Endothelial cell of umbilical vein (primary cell): ENCODE data around the gene COL9A3. TPM values are rescaled to one million over a fixed set of nuclear protein-coding genes. Genes with fewer than 3 reads are reported as not detected.

Experiments used
- BruUV-seq: library from RNA; stranded (reverse); fragments of 400-500 nt; replicated peaks from 2 replicates; lab custom pipeline; 2021; lab: Mats Ljungman, UMichigan
- CTCF ChIA-PET: fragments of 300-600, 350-600 bp; sonication (Branson Sonifier 250); formaldehyde crosslinking; loops from one replicate; lab custom pipeline; 2021; ENCODE audit warnings: antibody characterized with exemption, inconsistent platforms; lab: Charles Lee
- POLR2A ChIA-PET: fragments of 300-600, 350-600 bp; sonication (Branson Sonifier 250); formaldehyde crosslinking; loops from one replicate; lab custom pipeline; 2021; ENCODE audit warnings: antibody characterized with exemption, inconsistent platforms; lab: Charles Lee
- DNase-seq: peaks from one replicate; pipeline ENCODE4 v3.0.0-alpha.2; 2011; ENCODE audit warnings: low read depth, low spot score
- FAIRE-seq: peaks from 2 replicates; lab custom pipeline; 2011; peaks lifted over from hg19 to GRCh38; lab: Jason Lieb, UNC
- H2AFZ ChIP-seq: 2 replicates; pipeline ENCODE4 v1.6.0; 2012; ENCODE audit warnings: low read depth, low read length, control low read depth, inconsistent platforms
- H3K27ac ChIP-seq: 2 replicates; pipeline ENCODE4 v1.5.1; 2011; ENCODE audit warnings: low read depth, mild to moderate bottlenecking, control low read depth, low read length, moderate library complexity; ENCODE audit not compliant: insufficient read depth
- H3K27me3 ChIP-seq, 2 experiments: 2 replicates each; pipeline versions ENCODE4 v1.6.0 to v1.6.1; 2011; ENCODE audit warnings: low read length in 2 of 2, mixed read lengths in 1 of 2; ENCODE audit not compliant: control insufficient read depth in 2 of 2, insufficient read depth in 2 of 2
- H3K36me3 ChIP-seq, 2 experiments: 2 replicates in 1 of 2; 3 replicates in 1 of 2; pipeline ENCODE4 v1.5.1; 2011; ENCODE audit warnings: low read length in 2 of 2, mild to moderate bottlenecking in 1 of 2, moderate library complexity in 1 of 2; ENCODE audit not compliant: control insufficient read depth in 2 of 2, insufficient read depth in 2 of 2; ENCODE audit errors: extremely low read depth in 1 of 2
- H3K4me1 ChIP-seq: 3 replicates; pipeline ENCODE4 v1.5.1; 2011; ENCODE audit warnings: mild to moderate bottlenecking, low read length; ENCODE audit not compliant: control insufficient read depth, insufficient read depth; ENCODE audit errors: extremely low read depth
- H3K4me2 ChIP-seq: 2 replicates; pipeline ENCODE4 v1.6.1; 2011; ENCODE audit warnings: low read length, control low read depth, mixed read lengths; ENCODE audit not compliant: insufficient read depth
- H3K4me3 ChIP-seq, 3 experiments: fragments of 200-600 bp in 1 of 3; sonication (generic), shearing (Covaris generic) in 1 of 3; replicated peaks in 1 of 3; 2 replicates each; pipeline ENCODE4 v1.5.1; 2011 to 2016; ENCODE audit warnings: control low read depth in 3 of 3, low read length in 3 of 3, mild to moderate bottlenecking in 2 of 3, inconsistent platforms in 1 of 3, low read depth in 1 of 3, moderate library complexity in 1 of 3; ENCODE audit not compliant: insufficient read depth in 1 of 3
- H3K79me2 ChIP-seq: 2 replicates; pipeline ENCODE4 v1.6.0; 2012; ENCODE audit warnings: low read length, inconsistent platforms; ENCODE audit not compliant: control insufficient read depth, insufficient read depth
- H3K9ac ChIP-seq: replicated peaks from 2 replicates; pipeline ENCODE3; 2011; ENCODE audit warnings: low read length, control low read depth; ENCODE audit not compliant: insufficient read depth; ENCODE audit errors: extremely low read depth
- H3K9me1 ChIP-seq: replicated peaks from 3 replicates; pipeline ENCODE4 v1.6.0; 2011; ENCODE audit warnings: mild to moderate bottlenecking, low read length; ENCODE audit not compliant: control insufficient read depth, insufficient read depth; ENCODE audit errors: extremely low read depth
- H3K9me3 ChIP-seq: replicated peaks from 2 replicates; pipeline ENCODE4 v1.5.1; 2012; ENCODE audit warnings: low read length, inconsistent platforms; ENCODE audit not compliant: control insufficient read depth, insufficient read depth
- H4K20me1 ChIP-seq: replicated peaks from 2 replicates; pipeline ENCODE3; 2011; ENCODE audit warnings: mild to moderate bottlenecking, low read length; ENCODE audit not compliant: control insufficient read depth, insufficient read depth; ENCODE audit errors: extremely low read depth
- EZH2 ChIP-seq: IDR thresholded peaks from 2 replicates; pipeline ENCODE4 v1.6.1; 2012; ENCODE audit warnings: borderline replicate concordance, low read depth, mild to moderate bottlenecking, moderate library complexity, low read length, inconsistent platforms; ENCODE audit not compliant: severe bottlenecking
- FOS ChIP-seq: IDR thresholded peaks from 2 replicates; pipeline ENCODE4 v1.6.1; 2011; ENCODE audit warnings: mild to moderate bottlenecking, low read length, moderate library complexity, borderline replicate concordance; ENCODE audit not compliant: insufficient read depth
- GATA2 ChIP-seq: IDR thresholded peaks from 2 replicates; pipeline ENCODE4 v1.7.0; 2011; ENCODE audit warnings: low read depth, mild to moderate bottlenecking, moderate library complexity, mixed read lengths, low read length; ENCODE audit not compliant: insufficient read length, insufficient read depth
- JUN ChIP-seq: IDR thresholded peaks from 2 replicates; pipeline ENCODE4 v1.6.1; 2011; ENCODE audit warnings: borderline replicate concordance, low read depth; ENCODE audit not compliant: insufficient read length, insufficient read depth
- MYC ChIP-seq: IDR thresholded peaks from one replicate; pipeline ENCODE4 v1.6.1; 2011; ENCODE audit warnings: mild to moderate bottlenecking, low read depth, low read length
- POLR2A ChIP-seq: IDR thresholded peaks from 2 replicates; pipeline ENCODE4 v1.6.1; 2012; ENCODE audit warnings: low read depth, mild to moderate bottlenecking, control low read depth, low read length
- POLR2AphosphoS5 ChIP-seq: IDR thresholded peaks from 2 replicates; pipeline ENCODE4 v1.6.1; 2012; ENCODE audit warnings: low read depth, mild to moderate bottlenecking, control low read depth, low read length, moderate library complexity; ENCODE audit not compliant: insufficient read depth
- dilution Hi-C: fragments of 300-500 bp; cut with MboI; formaldehyde crosslinking; loops from one replicate; pipeline ENCODE4 v1.15.0; 2019; ENCODE audit warnings: low sequenced_read_pairs; ENCODE audit not compliant: extremely low pct_ligation_motif_present
- intact Hi-C: fragments of 100-400 bp; cut with micrococcal nuclease; formaldehyde crosslinking; loops from one replicate; pipeline ENCODE4 v1.10.0; 2022
- polyA plus RNA-seq, 4 experiments: library from polyadenylated mRNA; depleted of rRNA in 3 of 4; stranded (reverse) in 3 of 4; unstranded in 1 of 4; fragments of >200 nt; gene quantifications; 2 replicates each; pipeline versions ENCODE4 v1.2.1 to v1.2.3, GENCODE V29; 2011 to 2012; ENCODE audit warnings: missing spikeins in 1 of 4
- total RNA-seq: library from RNA; stranded (reverse); gene quantifications from 2 replicates; pipeline ENCODE4 v1.2.3, GENCODE V29; 2021
- TF ChIP-seq, protein P1 (sequence below), 2 donors: IDR thresholded peaks; 1 replicate in 1 of 2; 2 replicates in 1 of 2; pipeline ENCODE4 v1.5.1; 2011; ENCODE audit warnings: low read length in 2 of 2, mild to moderate bottlenecking in 2 of 2, moderate library complexity in 2 of 2, control low read depth in 1 of 2, inconsistent platforms in 1 of 2, low read depth in 1 of 2; ENCODE audit not compliant: insufficient read depth in 1 of 2; ENCODE audit errors: extremely low read depth in 1 of 2
- TF ChIP-seq, protein P2 (sequence below): IDR thresholded peaks from 2 replicates; pipeline ENCODE4 v1.6.1; 2011; ENCODE audit not compliant: insufficient read depth, insufficient read length

The COL9A3 gene
- total and polyA plus RNA-seq, 2 donors (not counting 3 experiments of a cell fraction or from before 2014, with no cell fraction given), result 0.46 to 0.60 TPM

DNA sequence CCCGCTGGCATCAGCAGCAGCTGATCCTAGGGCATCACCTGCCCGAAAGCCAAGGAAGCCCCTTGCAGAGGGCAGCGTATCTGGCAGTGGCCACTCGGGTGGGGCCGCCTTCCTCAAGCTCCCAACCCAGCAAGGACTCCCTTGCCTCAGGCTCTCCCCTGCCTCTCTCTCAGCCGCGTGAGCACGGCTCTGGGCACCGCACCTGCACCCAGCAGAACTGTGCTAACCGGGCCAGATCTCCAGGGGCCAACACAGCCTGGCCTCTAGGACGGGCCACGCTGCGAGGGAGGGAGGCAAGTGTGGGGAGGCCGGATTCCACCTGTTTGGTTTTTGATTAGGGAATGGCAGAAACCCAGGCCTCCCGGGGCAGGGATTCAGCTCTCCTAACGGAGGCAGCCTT lies 32.4 kb upstream of the COL9A3 start:
- no peaks in the 10 kb centered on the region for H3K27me3 ChIP-seq
- POLR2A ChIA-PET, result no interaction called here
- H3K36me3 ChIP-seq, result no peaks in the 10 kb centered on the region
- no peaks in the 10 kb centered on the region for H4K20me1 ChIP-seq
- no peak overlapping the region for H3K27ac ChIP-seq
- no peak overlapping the region for H3K4me2 ChIP-seq
- no peaks in the 10 kb centered on the region for H3K79me2 ChIP-seq
- intact Hi-C loops, result no loop called here
- H2AFZ ChIP-seq, result no peak overlapping the region
- dilution Hi-C loops, result no loop called here
- CTCF ChIA-PET, result no interaction called here
- H3K9me1 ChIP-seq, result no peaks in the 10 kb centered on the region
- H3K9ac ChIP-seq, result no peak overlapping the region
- TF ChIP-seq, protein P1, sequence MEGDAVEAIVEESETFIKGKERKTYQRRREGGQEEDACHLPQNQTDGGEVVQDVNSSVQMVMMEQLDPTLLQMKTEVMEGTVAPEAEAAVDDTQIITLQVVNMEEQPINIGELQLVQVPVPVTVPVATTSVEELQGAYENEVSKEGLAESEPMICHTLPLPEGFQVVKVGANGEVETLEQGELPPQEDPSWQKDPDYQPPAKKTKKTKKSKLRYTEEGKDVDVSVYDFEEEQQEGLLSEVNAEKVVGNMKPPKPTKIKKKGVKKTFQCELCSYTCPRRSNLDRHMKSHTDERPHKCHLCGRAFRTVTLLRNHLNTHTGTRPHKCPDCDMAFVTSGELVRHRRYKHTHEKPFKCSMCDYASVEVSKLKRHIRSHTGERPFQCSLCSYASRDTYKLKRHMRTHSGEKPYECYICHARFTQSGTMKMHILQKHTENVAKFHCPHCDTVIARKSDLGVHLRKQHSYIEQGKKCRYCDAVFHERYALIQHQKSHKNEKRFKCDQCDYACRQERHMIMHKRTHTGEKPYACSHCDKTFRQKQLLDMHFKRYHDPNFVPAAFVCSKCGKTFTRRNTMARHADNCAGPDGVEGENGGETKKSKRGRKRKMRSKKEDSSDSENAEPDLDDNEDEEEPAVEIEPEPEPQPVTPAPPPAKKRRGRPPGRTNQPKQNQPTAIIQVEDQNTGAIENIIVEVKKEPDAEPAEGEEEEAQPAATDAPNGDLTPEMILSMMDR (IDR thresholded peaks at IDR 0.05; ENCODE audit: extremely low read depth in 1 of 2, insufficient read depth in 1 of 2, low read depth in 1 of 2, low read length in 2 of 2), result no peak
- no peak for TF ChIP-seq POLR2A
- no peak for TF ChIP-seq POLR2AphosphoS5
- no peak for TF ChIP-seq FOS
- no peak for TF ChIP-seq JUN
- TF ChIP-seq EZH2, result no peak
- no peak for TF ChIP-seq GATA2
- TF ChIP-seq, protein P2, sequence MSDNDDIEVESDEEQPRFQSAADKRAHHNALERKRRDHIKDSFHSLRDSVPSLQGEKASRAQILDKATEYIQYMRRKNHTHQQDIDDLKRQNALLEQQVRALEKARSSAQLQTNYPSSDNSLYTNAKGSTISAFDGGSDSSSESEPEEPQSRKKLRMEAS, result no peak
- TF ChIP-seq MYC, result no peak
- no peak overlapping the region for H3K4me3 ChIP-seq
- no peaks in the 10 kb centered on the region for H3K9me3 ChIP-seq
- H3K4me1 ChIP-seq, result peaks cover 10% of the 10 kb centered on the region
- DNase-seq (no peak), FAIRE-seq (no peak)
- BruUV-seq, result no TSS peak
